DLD1 (cell line): Measurements from ENCODE around the gene DHRS3.

Experiments used
- in situ Hi-C: cut with HindIII; loops from 2 replicates; pipeline ENCODE4 v1.10.0; 2017; ENCODE audit warnings: low sequenced_read_pairs

DHRS3 gene

DNA sequence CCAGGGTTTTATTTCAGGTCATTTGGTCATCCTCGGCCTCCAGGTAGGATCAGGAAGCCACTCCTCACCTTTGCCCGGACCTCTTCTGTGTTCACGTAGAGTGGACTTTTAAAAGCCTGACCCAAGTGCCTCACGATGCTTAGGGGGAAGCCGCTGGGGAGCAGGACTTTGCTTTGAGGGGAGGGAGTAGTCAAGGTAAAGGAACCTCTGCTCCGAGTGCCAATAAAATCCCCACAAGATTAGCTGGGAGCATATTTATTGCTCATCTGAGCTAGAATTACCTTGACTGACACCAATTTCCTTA lies 603 bp upstream of the DHRS3 start:
- in situ Hi-C loops = no loop called here

GRCh38 chr1:12617511-12617900 lies 504 bp downstream of the DHRS3 start:
- in situ Hi-C loops = no loop called here

GRCh38 chr1:12616709-12617373 lies 1.2 kb downstream of the DHRS3 start:
- in situ Hi-C loops = no loop called here

- in situ Hi-C loops = no loop called here
Observed at GRCh38 chr1:12615865-12616708, 1.9 kb downstream of the DHRS3 start.

DNA sequence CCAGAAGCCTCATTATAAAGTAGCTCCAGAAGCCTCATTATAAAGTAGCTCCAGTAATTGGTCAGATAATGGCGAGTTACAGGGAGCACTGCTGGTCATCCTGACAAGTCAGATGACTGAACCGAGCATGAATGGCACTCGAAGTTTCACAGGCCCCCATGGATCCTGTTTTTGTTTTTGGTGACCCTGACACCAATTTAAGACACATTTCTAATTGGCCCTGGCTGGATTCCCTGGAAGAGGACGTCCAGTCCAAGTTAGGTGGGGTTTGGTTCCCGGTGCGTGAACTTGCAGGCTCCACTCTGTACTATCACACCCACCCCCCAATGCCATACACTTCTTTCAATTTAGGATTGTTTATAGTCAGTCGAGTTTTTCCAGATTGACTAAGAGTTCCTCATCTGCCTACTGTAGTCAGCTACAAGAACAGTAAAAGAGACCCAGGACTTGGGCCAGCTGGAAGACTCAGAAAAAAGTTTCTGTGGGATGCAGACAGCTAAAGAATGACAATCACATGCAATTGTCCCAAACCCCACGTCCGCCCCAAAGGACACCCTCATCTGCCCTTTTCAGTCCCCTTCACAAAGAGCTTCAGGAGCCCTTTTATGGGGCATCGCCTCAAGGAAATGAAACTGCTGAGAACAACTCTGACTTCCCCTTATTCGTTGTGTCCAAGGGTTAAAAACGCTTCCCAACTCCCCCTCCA lies 2.7 kb downstream of the DHRS3 start:
- in situ Hi-C loops = no loop called here

- in situ Hi-C loops = no loop called here
Observed at GRCh38 chr1:12614402-12615158, 3.4 kb downstream of the DHRS3 start.

DNA sequence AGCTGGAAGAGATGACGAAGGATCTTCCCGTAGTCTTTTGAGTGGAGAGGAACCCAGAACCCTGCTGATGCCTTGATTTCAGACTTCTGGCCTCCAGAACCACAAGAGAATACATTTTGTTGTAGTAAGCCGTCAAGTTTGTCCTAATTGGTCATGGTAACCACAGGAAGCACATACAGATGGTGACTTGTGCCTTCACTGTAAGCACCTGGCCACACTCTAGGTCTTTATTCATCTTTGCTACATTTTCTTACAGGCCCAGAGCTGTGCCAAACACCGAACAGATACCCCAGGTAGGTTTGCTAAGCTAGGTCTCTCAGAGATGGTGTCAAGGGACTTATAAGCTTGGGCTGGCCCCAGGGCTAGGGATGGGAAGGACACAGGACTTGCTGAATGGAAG lies 4.8 kb downstream of the DHRS3 start:
- in situ Hi-C loops = no loop called here

- in situ Hi-C loops = no loop called here
Observed at GRCh38 chr1:12610941-12611340, 7.1 kb downstream of the DHRS3 start.

DNA sequence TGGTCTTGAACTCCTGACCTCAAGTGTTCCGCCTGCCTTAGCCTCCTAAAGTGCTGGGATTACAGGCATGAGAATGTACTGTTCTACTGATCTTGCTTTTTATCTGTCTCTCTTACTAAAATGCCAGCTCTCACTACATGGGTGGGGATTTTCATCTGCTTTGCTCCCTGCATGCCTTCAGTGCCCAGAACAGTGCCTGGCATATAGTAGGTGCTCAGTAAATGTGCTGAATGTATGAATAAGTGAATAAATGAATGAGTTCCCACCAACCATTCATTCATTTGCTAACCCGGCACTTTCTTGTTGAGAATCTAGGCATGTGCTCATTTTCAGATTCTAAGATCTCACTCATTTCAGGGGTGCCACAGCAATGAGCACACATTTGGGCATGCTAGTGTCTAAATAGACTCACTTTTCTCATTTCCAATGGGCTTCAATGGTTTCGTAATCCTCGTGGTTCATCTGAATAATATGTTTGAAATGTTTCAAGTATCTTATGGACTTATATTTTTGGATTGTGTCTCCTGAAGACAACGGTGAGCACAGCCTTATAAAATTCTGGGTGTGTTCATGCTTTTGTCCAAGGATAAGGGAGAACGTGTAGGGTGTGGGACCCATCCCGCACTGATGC lies 7.6 kb downstream of the DHRS3 start:
- in situ Hi-C loops = no loop called here

- in situ Hi-C loops = no loop called here
Observed at GRCh38 chr1:12609469-12610003, 8.5 kb downstream of the DHRS3 start.

GRCh38 chr1:12608311-12608957 lies 9.6 kb downstream of the DHRS3 start:
- in situ Hi-C loops = no loop called here

GRCh38 chr1:12607263-12607662 lies 10.7 kb downstream of the DHRS3 start:
- in situ Hi-C loops = no loop called here

DNA sequence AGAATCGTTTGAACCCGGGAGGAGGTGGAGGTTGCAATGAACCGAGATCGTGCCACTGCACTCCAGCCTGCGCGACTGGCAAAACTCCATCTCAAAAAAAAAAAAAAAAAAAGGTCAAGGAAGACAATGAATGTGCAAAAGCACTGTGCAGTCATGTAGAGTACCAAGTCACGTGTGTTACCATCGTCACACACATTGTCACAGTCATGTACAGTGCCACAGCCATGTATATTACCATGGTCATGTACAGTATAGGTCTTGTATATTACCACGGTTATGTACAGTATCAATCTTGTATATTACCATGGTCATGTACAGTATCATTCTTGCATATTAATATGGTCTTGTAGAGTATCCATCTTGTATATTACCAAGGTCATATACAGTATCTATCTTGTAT lies 13.0 kb downstream of the DHRS3 start:
- in situ Hi-C loops = no loop called here

DNA sequence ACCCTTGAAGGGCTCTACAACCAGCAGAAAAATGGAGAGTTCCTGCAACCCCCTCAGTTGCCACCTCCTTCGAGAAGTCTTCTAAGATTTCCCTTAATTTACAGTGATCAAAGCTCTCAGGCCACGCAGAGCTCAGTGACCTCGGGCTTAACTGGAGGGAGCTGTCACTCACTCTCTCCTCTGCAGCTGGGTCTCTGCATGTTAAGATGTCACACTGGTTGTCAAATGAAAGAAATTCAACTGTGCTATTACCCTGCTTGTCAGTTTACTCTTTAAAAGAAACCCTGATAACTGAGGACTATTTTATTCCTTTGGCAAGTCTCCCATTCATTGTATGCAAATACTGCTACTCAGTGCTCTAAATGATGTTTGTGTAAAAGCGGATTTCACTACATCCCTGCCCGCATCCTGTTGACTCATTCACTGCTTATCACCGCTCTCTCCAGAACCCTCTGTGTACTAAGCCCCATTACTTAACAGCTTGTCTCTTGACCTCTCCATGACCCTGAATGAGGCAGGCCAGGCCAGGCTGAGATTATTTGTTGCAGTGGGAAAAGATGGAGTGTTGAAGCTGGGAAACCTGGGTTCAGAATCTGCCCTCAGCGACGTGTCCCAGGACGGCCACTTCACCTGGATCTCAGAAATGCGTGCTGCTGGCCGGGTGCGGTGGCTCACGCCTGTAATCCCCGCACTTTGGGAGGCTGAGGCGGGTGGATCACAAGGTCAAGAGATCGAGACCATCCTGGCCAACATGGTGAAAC lies 13.7 kb downstream of the DHRS3 start:
- in situ Hi-C loops = no loop called here

GRCh38 chr1:12603224-12603623 lies 14.8 kb downstream of the DHRS3 start:
- in situ Hi-C loops = no loop called here

DNA sequence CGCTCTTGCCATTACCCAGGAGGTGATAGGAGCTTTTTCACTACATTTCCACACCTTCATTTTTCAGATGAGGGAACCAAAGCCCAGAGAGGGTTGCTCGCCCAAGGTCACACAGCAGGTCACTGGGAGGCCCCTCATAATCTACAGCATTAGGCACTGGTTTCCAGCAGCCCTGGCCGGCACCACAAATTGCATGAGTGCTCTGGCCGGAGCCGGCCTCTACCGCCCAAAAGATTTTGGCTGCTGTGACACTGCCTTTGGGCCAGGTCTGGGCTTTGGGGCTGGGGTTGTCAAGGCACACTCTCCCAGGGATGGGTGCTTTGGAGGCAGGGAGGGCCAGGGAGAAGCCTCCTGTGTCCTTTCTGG lies 15.4 kb downstream of the DHRS3 start:
- in situ Hi-C loops = no loop called here

GRCh38 chr1:12601700-12602658 lies 16.0 kb downstream of the DHRS3 start:
- in situ Hi-C loops = no loop called here

GRCh38 chr1:12600880-12601633 lies 17.0 kb downstream of the DHRS3 start:
- in situ Hi-C loops = no loop called here
